Body of pancreas (tissue), 4 donors: Measurements from ENCODE around the gene ACTL8.

Source experiments
- POLR2A ChIP-seq, 3 donors: fragments of 450-650 bp; IDR thresholded peaks; one replicate each; pipeline ENCODE4 v1.6.1; 2016; ENCODE audit warnings: antibody characterized with exemption in 3 of 3, mild to moderate bottlenecking in 2 of 3
- TF ChIP-seq, protein P1 (sequence below), 7 experiments: fragments of 450-650 bp in 4 of 7; fragments of 200-600 bp in 3 of 7; sonication (generic) in 3 of 7; IDR thresholded peaks; one replicate each; pipeline ENCODE4 v1.5.1; 2016 to 2019; ENCODE audit warnings: antibody characterized with exemption in 7 of 7

GRCh38 chr1:17797478-17797877 lies 42.3 kb downstream of the ACTL8 start:
- no peak for TF ChIP-seq POLR2A (IDR thresholded peaks at IDR 0.05)
- TF ChIP-seq, protein P1, sequence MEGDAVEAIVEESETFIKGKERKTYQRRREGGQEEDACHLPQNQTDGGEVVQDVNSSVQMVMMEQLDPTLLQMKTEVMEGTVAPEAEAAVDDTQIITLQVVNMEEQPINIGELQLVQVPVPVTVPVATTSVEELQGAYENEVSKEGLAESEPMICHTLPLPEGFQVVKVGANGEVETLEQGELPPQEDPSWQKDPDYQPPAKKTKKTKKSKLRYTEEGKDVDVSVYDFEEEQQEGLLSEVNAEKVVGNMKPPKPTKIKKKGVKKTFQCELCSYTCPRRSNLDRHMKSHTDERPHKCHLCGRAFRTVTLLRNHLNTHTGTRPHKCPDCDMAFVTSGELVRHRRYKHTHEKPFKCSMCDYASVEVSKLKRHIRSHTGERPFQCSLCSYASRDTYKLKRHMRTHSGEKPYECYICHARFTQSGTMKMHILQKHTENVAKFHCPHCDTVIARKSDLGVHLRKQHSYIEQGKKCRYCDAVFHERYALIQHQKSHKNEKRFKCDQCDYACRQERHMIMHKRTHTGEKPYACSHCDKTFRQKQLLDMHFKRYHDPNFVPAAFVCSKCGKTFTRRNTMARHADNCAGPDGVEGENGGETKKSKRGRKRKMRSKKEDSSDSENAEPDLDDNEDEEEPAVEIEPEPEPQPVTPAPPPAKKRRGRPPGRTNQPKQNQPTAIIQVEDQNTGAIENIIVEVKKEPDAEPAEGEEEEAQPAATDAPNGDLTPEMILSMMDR (IDR thresholded peaks at IDR 0.05): no peak
